DMS114 treated with DMSO at 0.1 percent for 48 hours (cell line): ENCODE data around the gene PNKD.
A peak's percentile ranks its signal among the peaks of the same experiment; 100 is the strongest.

ENCODE experiments used
- DNase-seq: peaks from one replicate; lab custom pipeline; 2025; ENCODE audit not compliant: unreplicated experiment; lab: John Stamatoyannopoulos, UW

PNKD gene

GRCh38 chr2:218394298-218395089, 124.2 kb downstream of the PNKD start:
- no peak for DNase-seq

- DNase-seq = no peak
Measured at GRCh38 chr2:218395090-218395444, 124.7 kb downstream of the PNKD start.

- no peak for DNase-seq
Measured at GRCh38 chr2:218395456-218395825, 125.1 kb downstream of the PNKD start.

- DNase-seq = peak; percentile 84
Measured at GRCh38 chr2:218395826-218396687, 125.7 kb downstream of the PNKD start.
